Measurements from ENCODE around the gene CCDC200.
"Not testable (repeated sequence)": the region's sequence is repeated elsewhere in the genome, so short reads cannot be mapped to it uniquely, and the experiment has no call there.

- TF ChIP-seq POLR2A, CTCF (IDR thresholded peaks at IDR 0.05): not testable (repeated sequence)
Measured at GRCh38 chr17:43232021-43232699, 3.7 kb upstream of the CCDC200 start.
